Measurements from ENCODE around the gene NMNAT2. TPM values are rescaled to one million over a fixed set of nuclear protein-coding genes. Genes with fewer than 3 reads are reported as not detected.

Gene NMNAT2
- total and polyA plus RNA-seq, 12 donors: 0.23 to 5.8 (median 2.1) TPM

DNA sequence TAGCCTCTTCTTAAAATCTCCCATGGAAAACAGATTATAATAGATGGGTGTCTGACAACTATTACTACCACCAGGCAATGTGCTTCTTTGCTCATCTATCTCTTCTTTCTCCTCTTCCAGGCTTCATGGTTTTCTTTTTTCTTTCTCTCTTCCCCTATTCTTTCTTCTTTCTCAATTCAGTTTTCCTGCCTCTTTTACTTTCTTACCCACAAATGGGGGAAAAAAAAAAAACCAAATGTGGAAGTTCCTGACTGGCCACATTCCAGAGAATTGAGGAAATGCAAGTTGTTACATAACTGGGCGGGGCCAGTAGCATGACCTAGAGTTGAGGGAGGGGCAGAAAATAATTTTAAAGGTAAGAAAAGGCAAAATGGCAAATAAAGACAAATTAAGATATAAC lies 43.2 kb upstream of the NMNAT2 start:
- intact Hi-C loops (cut with DNase I): loop anchor here in 1 of 10 donors (10.0 kb wide), 1 partner anchor 177 kb away; no protein-coding TSS in a partner anchor
- Histone ChIP-seq H3K4me3 (no peak overlapping the region), H3K36me3 (no peaks in the 10 kb centered on the region), H3K4me1 (peaks cover 0 to 21% (median 0%) of the 10 kb centered on the region in 9 donors), H3K9me3 (no peaks in the 10 kb centered on the region), H3K27me3 (peaks cover 0 to 4% (median 0%) of the 10 kb centered on the region in 7 donors), H3K27ac (peak overlapping the region in 1 of 10 donors; percentile 70)
- DNase-seq (peak in 1 of 2 donors; percentile 17), ATAC-seq (peak in 1 of 8 donors; percentile 53)
- TF ChIP-seq, protein P1, sequence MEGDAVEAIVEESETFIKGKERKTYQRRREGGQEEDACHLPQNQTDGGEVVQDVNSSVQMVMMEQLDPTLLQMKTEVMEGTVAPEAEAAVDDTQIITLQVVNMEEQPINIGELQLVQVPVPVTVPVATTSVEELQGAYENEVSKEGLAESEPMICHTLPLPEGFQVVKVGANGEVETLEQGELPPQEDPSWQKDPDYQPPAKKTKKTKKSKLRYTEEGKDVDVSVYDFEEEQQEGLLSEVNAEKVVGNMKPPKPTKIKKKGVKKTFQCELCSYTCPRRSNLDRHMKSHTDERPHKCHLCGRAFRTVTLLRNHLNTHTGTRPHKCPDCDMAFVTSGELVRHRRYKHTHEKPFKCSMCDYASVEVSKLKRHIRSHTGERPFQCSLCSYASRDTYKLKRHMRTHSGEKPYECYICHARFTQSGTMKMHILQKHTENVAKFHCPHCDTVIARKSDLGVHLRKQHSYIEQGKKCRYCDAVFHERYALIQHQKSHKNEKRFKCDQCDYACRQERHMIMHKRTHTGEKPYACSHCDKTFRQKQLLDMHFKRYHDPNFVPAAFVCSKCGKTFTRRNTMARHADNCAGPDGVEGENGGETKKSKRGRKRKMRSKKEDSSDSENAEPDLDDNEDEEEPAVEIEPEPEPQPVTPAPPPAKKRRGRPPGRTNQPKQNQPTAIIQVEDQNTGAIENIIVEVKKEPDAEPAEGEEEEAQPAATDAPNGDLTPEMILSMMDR (IDR thresholded peaks at IDR 0.05): no peak
- WGBS, 2 donors: 78 to 97% methylated on average over 1 of the region's 1 CpG

- DNase-seq (no peak), ATAC-seq (no peak)
- intact Hi-C loops (cut with DNase I): loop anchor here in 1 of 10 donors (10.0 kb wide), 1 partner anchor 176 kb away; no protein-coding TSS in a partner anchor
- Histone ChIP-seq H3K27ac (no peak overlapping the region), H3K9me3 (no peaks in the 10 kb centered on the region), H3K4me3 (no peak overlapping the region), H3K27me3 (peaks cover 0 to 4% (median 0%) of the 10 kb centered on the region in 7 donors), H3K36me3 (no peaks in the 10 kb centered on the region), H3K4me1 (peaks cover 0 to 21% (median 0%) of the 10 kb centered on the region in 9 donors)
- whole genome bisulfite sequencing, 2 donors: 89 to 92% methylated on average over 2 of the region's 2 CpGs
- TF ChIP-seq, protein P1 (IDR thresholded peaks at IDR 0.05): no peak
Measured at GRCh38 chr1:183460596-183460995, 42.4 kb upstream of the NMNAT2 start.

DNA sequence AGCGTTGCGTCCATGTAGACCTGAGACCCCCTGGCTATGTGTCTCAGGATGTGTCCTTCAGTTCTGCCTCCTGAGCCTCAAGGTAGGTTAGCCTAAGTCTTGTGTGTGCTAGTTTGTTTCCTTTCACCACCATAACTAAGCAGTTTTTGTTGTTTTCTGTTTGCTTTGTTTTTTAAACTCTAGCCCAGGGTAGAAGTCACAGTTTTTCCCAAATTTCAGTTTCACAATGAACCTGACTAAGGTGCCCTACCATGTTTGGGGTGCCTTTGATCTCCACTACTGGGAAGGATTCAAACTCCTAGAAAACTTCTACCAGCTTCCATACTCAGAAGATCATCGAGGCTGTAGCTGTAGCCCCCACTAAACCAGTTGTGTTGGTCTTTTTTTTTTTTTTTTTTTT lies 39.3 kb upstream of the NMNAT2 start:
- Histone ChIP-seq H3K4me3 (no peak overlapping the region), H3K4me1 (peaks cover 0 to 17% (median 0%) of the 10 kb centered on the region in 9 donors), H3K27me3 (peaks cover 0 to 12% (median 0%) of the 10 kb centered on the region in 7 donors), H3K27ac (no peak overlapping the region), H3K9me3 (no peaks in the 10 kb centered on the region), H3K36me3 (no peaks in the 10 kb centered on the region)
- 81 to 87% methylated on average over 3 of the region's 3 CpGs for WGBS, 2 donors
- intact Hi-C loops (cut with DNase I): no loop called here
- no peak for DNase-seq
- ATAC-seq: no peak
- TF ChIP-seq, protein P1 (IDR thresholded peaks at IDR 0.05): no peak

DNA sequence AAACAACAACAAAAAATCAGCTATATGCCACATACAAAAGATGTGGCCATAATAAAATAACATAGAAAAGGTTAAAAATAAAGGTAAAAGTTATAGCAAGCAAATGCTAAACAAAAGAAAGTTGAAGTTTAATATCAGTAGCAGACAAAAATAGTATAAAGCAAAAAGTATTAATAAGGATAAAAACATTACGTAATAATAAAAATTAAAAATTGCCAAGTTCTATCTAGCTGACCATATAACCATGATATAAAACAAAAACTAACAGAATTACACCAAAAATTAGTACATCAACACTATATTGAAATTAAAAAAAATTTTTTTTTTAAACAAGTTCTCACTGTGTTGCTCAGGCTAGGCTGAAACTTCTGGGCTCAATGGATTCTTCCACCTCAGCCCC lies 38.6 kb upstream of the NMNAT2 start:
- intact Hi-C loops (cut with DNase I): no loop called here
- WGBS, 2 donors: 97 to 100% methylated on average over 1 of the region's 1 CpG
- H3K4me1 ChIP-seq: peaks cover 0 to 11% (median 0%) of the 10 kb centered on the region in 9 donors
- ATAC-seq (no peak), DNase-seq (no peak)
- H3K27me3 ChIP-seq: peaks cover 0 to 12% (median 0%) of the 10 kb centered on the region in 7 donors
- no peak overlapping the region for H3K27ac ChIP-seq
- no peaks in the 10 kb centered on the region for H3K9me3 ChIP-seq
- no peak overlapping the region for H3K4me3 ChIP-seq
- TF ChIP-seq, protein P1 (IDR thresholded peaks at IDR 0.05): no peak
- no peaks in the 10 kb centered on the region for H3K36me3 ChIP-seq
